GM19238 (cell line): ENCODE measurements around the gene HS1BP3.

Experiments
- DNase-seq: peaks from one replicate; pipeline ENCODE4 v3.0.0; 2011; ENCODE audit warnings: low spot score; ENCODE audit not compliant: insufficient read length

The HS1BP3 gene, protein sequence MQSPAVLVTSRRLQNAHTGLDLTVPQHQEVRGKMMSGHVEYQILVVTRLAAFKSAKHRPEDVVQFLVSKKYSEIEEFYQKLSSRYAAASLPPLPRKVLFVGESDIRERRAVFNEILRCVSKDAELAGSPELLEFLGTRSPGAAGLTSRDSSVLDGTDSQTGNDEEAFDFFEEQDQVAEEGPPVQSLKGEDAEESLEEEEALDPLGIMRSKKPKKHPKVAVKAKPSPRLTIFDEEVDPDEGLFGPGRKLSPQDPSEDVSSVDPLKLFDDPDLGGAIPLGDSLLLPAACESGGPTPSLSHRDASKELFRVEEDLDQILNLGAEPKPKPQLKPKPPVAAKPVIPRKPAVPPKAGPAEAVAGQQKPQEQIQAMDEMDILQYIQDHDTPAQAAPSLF

DNA sequence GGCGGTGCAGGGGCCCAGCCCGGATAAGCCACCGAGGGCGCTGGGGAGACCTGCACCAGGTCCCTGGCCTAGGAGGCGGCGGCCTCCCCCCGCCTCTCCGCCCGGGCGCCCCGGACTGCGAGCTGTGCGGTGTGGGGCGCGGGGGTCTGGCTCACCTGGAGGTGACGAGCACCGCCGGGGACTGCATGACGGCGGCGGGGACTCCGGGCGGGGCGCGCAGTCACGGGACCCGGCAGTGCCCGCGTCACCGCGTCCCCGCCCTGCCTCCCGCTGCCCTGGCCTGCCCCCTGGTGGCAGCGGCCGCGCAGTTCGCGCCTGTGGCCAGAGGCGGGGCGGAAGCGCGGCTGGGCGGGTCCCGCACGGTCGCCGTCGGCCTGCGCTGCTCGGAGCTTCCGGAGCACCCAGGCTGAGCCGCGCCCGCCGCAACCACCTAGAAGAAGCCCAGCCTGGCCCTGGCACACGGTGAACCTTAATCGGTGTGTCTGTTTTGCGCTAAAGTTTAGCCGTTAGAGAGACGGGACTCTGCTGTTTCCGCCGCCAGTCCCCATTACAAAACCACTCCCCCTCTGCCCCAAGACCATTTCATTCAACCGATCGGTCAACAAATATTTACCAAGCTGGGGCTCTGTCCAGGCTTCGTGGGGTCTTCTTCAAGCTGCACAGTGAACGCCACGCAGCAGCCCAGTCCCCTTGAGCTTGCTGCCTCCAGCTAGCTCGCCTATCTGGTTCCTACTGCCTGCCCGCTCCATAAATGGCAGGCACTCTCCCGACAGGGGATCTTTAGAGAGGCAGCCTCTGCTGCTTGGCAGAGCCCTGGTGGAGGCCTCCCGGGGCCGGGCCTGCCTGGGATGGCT, at the start of gene HS1BP3:
TSS of gene HS1BP3 (minus strand) at position 222 of the 854 bp plus-strand sequence. CDS start at position 187, 35 bp downstream.
- peak; percentile 96 for DNase-seq

GRCh38 chr2:20698916-20699613, 48.2 kb upstream of the HS1BP3 start:
- no peak for DNase-seq

DNA sequence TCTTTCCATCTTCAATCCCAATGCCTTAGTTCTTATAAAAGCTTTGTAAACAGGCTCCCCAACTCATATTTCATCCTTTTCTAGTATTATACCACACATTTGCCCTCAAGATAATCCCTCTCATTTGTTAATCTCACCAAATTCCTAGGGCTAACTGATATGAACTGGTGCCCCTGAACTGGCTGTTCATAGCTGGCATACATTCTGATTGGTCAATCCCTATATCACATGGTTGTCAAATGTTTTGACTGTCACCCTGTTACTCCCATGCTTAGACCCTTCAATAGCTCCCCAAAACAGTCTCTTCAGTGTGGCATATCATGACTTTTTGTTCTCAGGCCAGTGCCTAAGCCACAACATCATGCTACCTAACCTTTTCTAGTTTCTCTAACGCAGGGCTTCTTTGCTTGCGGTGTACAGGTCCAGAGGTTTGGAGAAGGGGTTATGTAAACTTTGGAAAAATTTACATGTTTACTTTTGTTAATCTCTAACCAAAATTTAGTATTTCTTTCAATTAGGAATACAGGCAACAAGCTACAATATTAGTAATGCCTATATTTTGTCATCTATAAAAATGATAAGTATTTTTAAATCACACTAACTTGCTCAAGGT, 46.5 kb upstream of the HS1BP3 start:
- DNase-seq = no peak

- DNase-seq = no peak
Measured at GRCh38 chr2:20696366-20696765, 45.5 kb upstream of the HS1BP3 start.

DNA sequence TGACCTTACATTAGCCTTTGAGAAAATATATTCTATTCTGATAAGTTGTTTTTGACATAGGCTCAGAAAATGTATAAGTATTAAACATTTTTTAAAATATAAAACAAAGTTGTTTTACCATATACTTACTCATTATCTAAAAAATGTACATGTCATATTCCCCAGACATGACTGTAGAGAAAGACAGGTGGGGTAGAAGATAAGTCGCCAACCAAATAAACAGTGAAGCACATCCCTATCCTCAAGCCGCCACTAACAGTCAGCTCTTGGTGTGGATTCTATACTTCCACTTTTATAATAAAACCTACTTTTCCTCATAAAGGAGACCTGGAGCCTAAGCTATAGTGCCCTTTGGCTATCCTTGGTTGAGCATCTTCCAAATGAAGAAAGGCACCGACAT, 42.4 kb upstream of the HS1BP3 start:
- no peak for DNase-seq

GRCh38 chr2:20692081-20692480, 41.2 kb upstream of the HS1BP3 start:
- no peak for DNase-seq

- DNase-seq = no peak
Measured at GRCh38 chr2:20691076-20691734, 40.3 kb upstream of the HS1BP3 start.

DNA sequence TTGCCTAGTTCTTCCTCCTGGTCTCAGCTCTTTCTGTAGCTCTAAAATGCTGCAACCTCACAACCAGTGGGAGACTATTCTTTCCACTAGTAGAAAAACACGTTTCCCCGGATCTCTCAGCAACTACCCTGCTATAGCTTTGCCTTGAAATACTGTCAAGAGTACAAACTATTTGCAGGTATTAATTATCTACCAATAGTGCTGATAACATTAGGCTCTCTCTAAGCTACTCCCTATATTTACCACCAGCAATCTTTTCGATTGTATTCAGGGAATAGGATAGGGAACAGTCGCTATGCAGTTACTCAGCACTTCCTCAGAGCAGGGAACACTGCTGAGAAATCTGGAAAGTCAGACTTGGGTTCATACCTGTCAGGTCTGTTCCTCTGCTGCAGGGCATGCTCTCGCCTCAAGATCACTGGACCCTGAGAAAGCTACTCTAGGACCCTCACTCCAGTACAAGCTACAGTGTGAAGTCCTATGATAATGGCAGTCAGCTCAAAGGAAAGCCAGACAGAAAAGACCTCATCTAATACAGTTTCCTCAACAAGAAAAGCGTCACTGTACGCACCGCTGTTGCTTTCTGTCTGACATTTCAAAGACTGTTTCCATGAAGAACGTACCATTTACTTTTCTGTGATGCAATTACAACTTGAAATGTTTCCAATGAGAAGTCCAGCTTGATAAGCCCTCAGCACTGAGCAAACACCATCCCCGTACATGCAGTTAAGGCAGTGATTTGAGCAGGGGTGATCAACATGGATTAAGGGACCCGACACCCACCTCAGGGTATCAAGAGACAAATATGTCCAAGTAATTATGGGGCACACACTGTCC, 38.7 kb upstream of the HS1BP3 start:
- DNase-seq = no peak

DNA sequence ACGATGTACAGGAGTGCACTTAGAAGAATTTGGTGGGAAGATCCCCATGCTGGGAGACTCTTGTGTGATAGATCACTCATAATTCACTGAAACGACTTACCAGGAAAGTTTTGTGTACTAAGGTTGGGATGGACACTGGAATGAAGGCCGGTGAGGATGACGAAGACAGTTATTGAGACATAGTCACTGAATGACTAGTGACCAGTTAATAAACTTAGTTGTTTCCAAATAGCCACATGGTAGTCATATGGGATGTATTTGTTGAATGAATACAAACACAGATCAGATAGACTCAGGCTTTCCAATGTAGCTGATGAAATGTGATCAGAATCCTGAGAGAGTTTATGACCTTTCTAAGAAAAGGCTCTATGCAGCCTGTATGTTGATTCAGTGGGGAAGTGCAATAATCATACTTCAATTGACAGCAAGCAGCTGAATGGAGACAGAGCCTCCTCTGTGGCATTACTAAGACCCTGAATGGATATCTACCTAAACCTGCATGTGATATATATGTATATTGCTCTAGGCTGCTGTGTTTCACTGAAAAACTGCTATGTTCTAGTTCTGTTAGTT, 36.4 kb upstream of the HS1BP3 start:
- no peak for DNase-seq

- no peak for DNase-seq
Measured at GRCh38 chr2:20684581-20685063, 33.7 kb upstream of the HS1BP3 start.

DNA sequence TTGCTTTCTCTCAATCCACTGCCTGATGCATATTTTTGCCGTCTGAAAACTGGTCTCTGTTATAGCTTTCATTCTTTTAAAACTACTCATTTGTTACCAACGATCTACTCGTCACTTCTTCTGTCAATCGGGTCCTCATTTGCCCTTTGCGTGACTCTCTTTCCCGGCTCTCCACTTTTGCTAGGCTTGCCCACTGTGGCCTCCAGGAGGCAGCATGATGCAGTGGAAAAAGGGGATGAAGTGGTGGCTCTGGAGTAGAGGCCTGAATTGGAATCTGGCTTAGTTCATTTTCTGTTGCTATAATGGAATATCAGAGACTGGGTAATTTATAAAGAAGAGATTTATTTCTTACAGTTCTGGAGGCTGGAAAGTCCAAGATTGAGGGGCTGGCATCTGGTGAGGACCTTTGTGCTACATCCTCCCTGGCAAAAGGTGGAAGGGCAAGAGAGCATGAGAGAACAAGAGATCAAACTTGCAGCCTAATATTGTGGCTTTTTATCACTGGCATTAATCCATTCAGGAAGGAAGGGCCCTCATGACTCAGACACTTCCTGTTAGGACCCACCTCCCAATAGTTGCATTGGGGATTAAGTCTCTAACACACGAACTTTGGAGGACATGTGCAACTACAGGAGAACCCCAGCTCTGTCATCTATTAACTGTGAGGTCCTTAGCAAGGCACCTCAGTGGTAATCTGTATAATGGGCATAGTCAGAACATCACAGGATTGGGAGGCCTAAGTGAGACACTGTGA, 31.4 kb upstream of the HS1BP3 start:
- DNase-seq = no peak

DNA sequence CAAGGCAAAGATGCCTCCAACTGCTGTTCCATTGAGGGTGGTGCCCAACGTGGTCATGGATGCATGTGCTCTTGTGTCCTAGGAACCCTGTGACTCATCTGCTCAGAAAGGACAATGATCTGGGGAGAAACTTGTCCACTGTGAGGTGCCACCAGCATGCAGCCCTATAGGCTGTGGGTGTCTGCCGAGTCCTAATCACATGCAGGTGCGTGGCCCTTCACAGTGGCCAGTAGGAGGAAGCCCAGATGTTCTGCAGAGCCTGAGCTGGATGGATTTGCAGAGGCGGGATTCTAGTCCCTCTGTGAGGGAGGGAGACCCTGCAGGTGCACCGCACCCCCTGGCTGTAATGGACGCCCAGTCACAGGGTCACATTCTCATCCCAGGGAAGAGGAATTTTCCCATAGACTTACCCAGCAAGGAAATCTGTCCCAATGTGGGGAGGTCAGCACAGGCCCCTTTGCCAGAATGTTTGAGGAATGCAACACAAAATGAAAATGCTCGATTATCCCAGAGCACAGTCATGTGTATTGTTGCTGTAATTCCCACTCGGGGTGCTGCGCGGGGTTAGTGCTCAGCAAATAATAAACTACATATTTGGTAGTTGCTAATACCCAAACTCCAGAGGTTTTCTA, 30.0 kb upstream of the HS1BP3 start:
- no peak for DNase-seq

DNA sequence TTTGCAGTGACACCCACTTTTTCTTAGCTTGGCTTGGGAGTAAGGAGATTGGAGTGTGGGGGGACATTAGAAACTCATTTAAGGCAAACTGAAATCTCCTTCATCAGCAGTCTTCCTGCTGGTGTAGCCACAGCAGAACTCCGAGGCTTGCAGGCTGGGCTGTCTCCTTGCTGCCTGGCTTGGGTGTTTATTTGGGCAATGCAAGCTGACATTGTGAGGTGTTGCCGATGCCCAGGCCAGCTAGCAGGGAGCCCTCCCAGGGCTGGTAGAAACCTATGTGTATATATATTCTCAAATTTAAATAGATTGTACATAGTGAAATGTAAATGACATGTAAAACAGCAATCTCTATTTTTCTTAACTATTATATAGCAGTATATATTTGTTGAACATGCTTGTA, 27.9 kb upstream of the HS1BP3 start:
- no peak for DNase-seq

- no peak for DNase-seq
Measured at GRCh38 chr2:20678086-20678395, 27.1 kb upstream of the HS1BP3 start.

GRCh38 chr2:20677301-20678085, 26.6 kb upstream of the HS1BP3 start:
- DNase-seq = no peak

- no peak for DNase-seq
Measured at GRCh38 chr2:20676353-20677215, 25.7 kb upstream of the HS1BP3 start.
